ENCODE measurements around the gene PLN.
A peak's percentile ranks its signal among the peaks of the same experiment; 100 is the strongest.

PLN gene

GRCh38 chr6:118535176-118535844 is 12.8 kb upstream of the PLN start:
- H3K4me3 ChIP-seq (ENCODE audit: low read length) = no peak overlapping the region
- no peak for DNase-seq (ENCODE audit: low read depth, low spot score)

GRCh38 chr6:118536478-118536877 is 11.6 kb upstream of the PLN start:
- H3K4me3 ChIP-seq (ENCODE audit: low read length) = no peak overlapping the region
- DNase-seq (ENCODE audit: low read depth, low spot score) = no peak

GRCh38 chr6:118537574-118537973 is 10.5 kb upstream of the PLN start:
- H3K4me3 ChIP-seq (ENCODE audit: low read length) = no peak overlapping the region
- no peak for DNase-seq (ENCODE audit: low read depth, low spot score)

- no peak overlapping the region for H3K4me3 ChIP-seq (ENCODE audit: low read length)
- DNase-seq (ENCODE audit: low read depth, low spot score) = no peak
Observed at GRCh38 chr6:118542184-118542952, 5.7 kb upstream of the PLN start.

- DNase-seq (ENCODE audit: low read depth, low spot score) = no peak
- no peak overlapping the region for H3K4me3 ChIP-seq (ENCODE audit: low read length)
Observed at GRCh38 chr6:118544105-118544504, 4.0 kb upstream of the PLN start.

- DNase-seq (ENCODE audit: low read depth, low spot score) = no peak
- no peak overlapping the region for H3K4me3 ChIP-seq (ENCODE audit: low read length)
Observed at GRCh38 chr6:118546164-118546879, 1.8 kb upstream of the PLN start.

- no peak for DNase-seq (ENCODE audit: low read depth, low spot score)
Observed at GRCh38 chr6:118546880-118547218, 1.2 kb upstream of the PLN start.

GRCh38 chr6:118548613-118549012 is 517 bp downstream of the PLN start:
- no peak for DNase-seq (ENCODE audit: low read depth, low spot score)
- H3K4me3 ChIP-seq (ENCODE audit: low read length) = no peak overlapping the region

More at GRCh38 chr6:118546880-118547218, 1.2 kb upstream of the PLN start:
- H3K4me3 ChIP-seq (ENCODE audit: low read length) = no peak overlapping the region

- no peak overlapping the region for H3K4me3 ChIP-seq (ENCODE audit: low read length)
- peak; percentile 54 for DNase-seq (ENCODE audit: low read depth, low spot score)
Observed at GRCh38 chr6:118551063-118552053, 3.3 kb downstream of the PLN start.

- DNase-seq (ENCODE audit: low read depth, low spot score) = peak; percentile 31
- no peak overlapping the region for H3K4me3 ChIP-seq (ENCODE audit: low read length)
Observed at GRCh38 chr6:118553132-118553531, 5.0 kb downstream of the PLN start.

GRCh38 chr6:118554698-118555097 is 6.6 kb downstream of the PLN start:
- no peak overlapping the region for H3K4me3 ChIP-seq (ENCODE audit: low read length)
- no peak for DNase-seq (ENCODE audit: low read depth, low spot score)

GRCh38 chr6:118558464-118559217 is 10.5 kb downstream of the PLN start:
- peak; percentile 80 for DNase-seq (ENCODE audit: low read depth, low spot score)
- H3K4me3 ChIP-seq (ENCODE audit: low read length) = no peak overlapping the region

- H3K4me3 ChIP-seq (ENCODE audit: low read length) = no peak overlapping the region
- DNase-seq (ENCODE audit: low read depth, low spot score) = no peak
Observed at GRCh38 chr6:118559659-118560058, 11.6 kb downstream of the PLN start.

GRCh38 chr6:118562248-118562647 is 14.2 kb downstream of the PLN start:
- no peak overlapping the region for H3K4me3 ChIP-seq (ENCODE audit: low read length)
- no peak for DNase-seq (ENCODE audit: low read depth, low spot score)

- DNase-seq (ENCODE audit: low read depth, low spot score) = no peak
- no peak overlapping the region for H3K4me3 ChIP-seq (ENCODE audit: low read length)
Observed at GRCh38 chr6:118562959-118563358, 14.9 kb downstream of the PLN start.

- peak; percentile 62 for DNase-seq (ENCODE audit: low read depth, low spot score)
Observed at GRCh38 chr6:118565311-118565960, 17.3 kb downstream of the PLN start.

GRCh38 chr6:118567974-118568373 is 19.9 kb downstream of the PLN start:
- DNase-seq (ENCODE audit: low read depth, low spot score) = no peak
- no peak overlapping the region for H3K4me3 ChIP-seq (ENCODE audit: low read length)

More at GRCh38 chr6:118565311-118565960, 17.3 kb downstream of the PLN start:
- H3K4me3 ChIP-seq (ENCODE audit: low read length) = no peak overlapping the region

GRCh38 chr6:118569498-118569897 is 21.4 kb downstream of the PLN start:
- no peak for DNase-seq (ENCODE audit: low read depth, low spot score)
- no peak overlapping the region for H3K4me3 ChIP-seq (ENCODE audit: low read length)
